Measurements from ENCODE around the gene SDCBP2.

SDCBP2 gene

GRCh38 chr20:1293641-1294379, 35.1 kb downstream of the SDCBP2 start:
- no peak for DNase-seq

- DNase-seq: no peak
Observed at GRCh38 chr20:1292620-1293019, 36.3 kb downstream of the SDCBP2 start.

- no peak for DNase-seq
Observed at GRCh38 chr20:1291191-1291741, 37.7 kb downstream of the SDCBP2 start.

- no peak for DNase-seq
Observed at GRCh38 chr20:1287787-1288569, 41.0 kb downstream of the SDCBP2 start.

GRCh38 chr20:1287306-1287705, 41.6 kb downstream of the SDCBP2 start:
- no peak for DNase-seq

GRCh38 chr20:1286267-1287024, 42.5 kb downstream of the SDCBP2 start:
- DNase-seq: peak; percentile 79

- DNase-seq: no peak
Observed at GRCh38 chr20:1283522-1284510, 45.1 kb downstream of the SDCBP2 start.

GRCh38 chr20:1282966-1283365, 46.0 kb downstream of the SDCBP2 start:
- no peak for DNase-seq

- DNase-seq: no peak
Observed at GRCh38 chr20:1281279-1282057, 47.5 kb downstream of the SDCBP2 start.

- no peak for DNase-seq
Observed at GRCh38 chr20:1280195-1281102, 48.5 kb downstream of the SDCBP2 start.

- no peak for DNase-seq
Observed at GRCh38 chr20:1278993-1279392, 49.9 kb downstream of the SDCBP2 start.

GRCh38 chr20:1277529-1278322, 51.2 kb downstream of the SDCBP2 start:
- no peak for DNase-seq

- DNase-seq: no peak
Observed at GRCh38 chr20:1275919-1276318, 53.0 kb downstream of the SDCBP2 start.

GRCh38 chr20:1274485-1275311, 54.2 kb downstream of the SDCBP2 start:
- no peak for DNase-seq

- DNase-seq: no peak
Observed at GRCh38 chr20:1273366-1273765, 55.6 kb downstream of the SDCBP2 start.

- DNase-seq: no peak
Observed at GRCh38 chr20:1272368-1273100, 56.4 kb downstream of the SDCBP2 start.

- no peak for DNase-seq
Observed at GRCh38 chr20:1269850-1270249, 59.1 kb downstream of the SDCBP2 start.
